Measurements from ENCODE around the gene FXYD4.
"Not testable (repeated sequence)": the region's sequence is repeated elsewhere in the genome, so short reads cannot be mapped to it uniquely, and the experiment has no call there.

Gene FXYD4

DNA sequence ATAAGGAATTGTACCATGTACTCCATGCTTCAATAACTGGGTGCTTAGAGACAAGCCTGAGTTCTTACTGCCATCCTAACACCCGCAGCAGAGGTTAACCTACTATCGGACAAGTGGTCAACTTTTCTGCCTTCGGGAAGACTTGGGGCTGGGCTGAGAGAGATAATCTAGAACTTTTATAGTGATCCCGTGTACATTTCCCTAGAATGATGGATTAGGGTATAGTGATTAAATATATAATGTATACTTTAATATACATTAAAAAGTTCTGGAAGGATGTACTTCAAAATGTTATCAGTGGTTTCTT, 49.7 kb downstream of the FXYD4 start:
- DNase-seq, result no peak

GRCh38 chr10:43421519-43421918, 50.1 kb downstream of the FXYD4 start:
- no peak for DNase-seq

- not testable (repeated sequence) for DNase-seq
Observed at GRCh38 chr10:43421944-43422343, 50.5 kb downstream of the FXYD4 start.

DNA sequence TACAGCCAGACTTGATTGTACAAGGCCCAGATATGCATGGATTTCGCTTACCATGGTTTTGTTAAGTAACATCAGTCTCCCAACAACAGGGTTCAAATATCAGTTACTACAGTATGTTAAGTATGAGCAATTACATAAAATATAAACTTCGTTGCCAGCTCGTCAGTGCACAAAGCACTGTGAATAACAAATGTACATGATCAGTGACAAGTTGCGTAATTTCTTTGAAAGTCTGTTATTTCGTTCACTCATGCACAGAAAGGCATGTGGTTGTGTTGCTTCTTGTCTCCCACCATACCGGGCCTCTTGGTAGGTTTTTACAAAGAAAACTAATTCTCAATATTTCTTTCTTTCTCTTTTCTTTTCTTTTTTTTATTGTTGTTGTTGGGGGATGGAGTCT, 53.0 kb downstream of the FXYD4 start:
- no peak for DNase-seq

All from activated CD4-positive, CD25-positive, alpha-beta regulatory T cell (primary cell).